K562 (cell line): ENCODE measurements around the gene CTTNBP2NL. TPM values are rescaled to one million over a fixed set of nuclear protein-coding genes. Genes with fewer than 3 reads are reported as not detected.

Source experiments
- ATAC-seq: fragments of 200-7000 bp; cut with Tn5 transposase; 3 replicates; pipeline ENCODE4 v1.9.1; 2020; ENCODE audit warnings: moderate library complexity
- BruUV-seq: library from RNA; stranded (reverse); fragments of 400-500 nt; replicated peaks from 2 replicates; lab custom pipeline; 2021; lab: Mats Ljungman, UMichigan
- CTCF ChIA-PET: fragments of 300-600 bp; formaldehyde crosslinking; extraction: SDS; loops from one replicate; lab custom pipeline; 2021; ENCODE audit warnings: low intra/inter-chr PET ratio; lab: Yijun Ruan, JAX
- POLR2A ChIA-PET: fragments of 300-600, 350-650 bp; sonication (Branson Sonifier 250); formaldehyde crosslinking; extraction: SDS; loops from one replicate; lab custom pipeline; 2021; ENCODE audit warnings: antibody characterized with exemption, inconsistent platforms; lab: Yijun Ruan, JAX
- DNase-seq, 4 experiments: peaks; one replicate each; pipeline versions ENCODE4 v3.0.0 to v3.0.0-alpha.2; 2011 to 2018; ENCODE audit warnings: low spot score in 3 of 4, mixed read lengths in 3 of 4; ENCODE audit errors: extremely low read depth in 1 of 4
- FAIRE-seq: peaks from 2 replicates; lab custom pipeline; 2011; peaks lifted over from hg19 to GRCh38; lab: Jason Lieb, UNC
- H2AFZ ChIP-seq: 2 replicates; pipeline ENCODE4 v1.6.0; 2011; ENCODE audit warnings: low read depth, low read length, control low read depth, inconsistent platforms
- H3K27ac ChIP-seq: fragments of 200-600 bp; 3 replicates; pipeline ENCODE4 v1.8.0; 2011; ENCODE audit warnings: low read depth, mild to moderate bottlenecking, control low read depth, inconsistent platforms, low read length, moderate library complexity, mixed read lengths; ENCODE audit errors: extremely low read depth
- H3K27me3 ChIP-seq, 2 experiments: fragments of 300-600 bp in 1 of 2; 2 replicates in 1 of 2; 3 replicates in 1 of 2; pipeline versions ENCODE4 v1.6.0 to v1.8.0; 2011; ENCODE audit warnings: inconsistent platforms in 2 of 2, low read length in 2 of 2, mild to moderate bottlenecking in 1 of 2, mixed read lengths in 1 of 2, moderate library complexity in 1 of 2; ENCODE audit not compliant: control insufficient read depth in 2 of 2, insufficient read depth in 2 of 2
- H3K36me3 ChIP-seq: fragments of 300-600 bp; 3 replicates; pipeline ENCODE4 v1.8.0; 2011; ENCODE audit warnings: mild to moderate bottlenecking, low read length, inconsistent platforms; ENCODE audit not compliant: control insufficient read depth, insufficient read depth
- H3K4me1 ChIP-seq, 2 experiments: fragments of 200-600 bp in 1 of 2; replicated peaks in 1 of 2; 2 replicates in 1 of 2; 3 replicates in 1 of 2; pipeline versions ENCODE4 v1.5.1 to v1.8.0; 2011; ENCODE audit warnings: inconsistent platforms in 2 of 2, low read length in 2 of 2, mild to moderate bottlenecking in 1 of 2, mixed read lengths in 1 of 2, moderate library complexity in 1 of 2; ENCODE audit not compliant: control insufficient read depth in 2 of 2, insufficient read depth in 2 of 2
- H3K4me2 ChIP-seq: 2 replicates; pipeline ENCODE4 v1.6.1; 2011; ENCODE audit warnings: low read length, control low read depth, inconsistent platforms, mixed read lengths; ENCODE audit not compliant: insufficient read depth
- H3K4me3 ChIP-seq: fragments of 200-600 bp; sonication (generic), shearing (Covaris generic); 2 replicates; pipeline ENCODE4 v1.5.1; 2016; ENCODE audit warnings: control low read depth, inconsistent platforms
- H3K79me2 ChIP-seq: fragments of 200-600 bp; 3 replicates; pipeline ENCODE4 v1.8.0; 2011; ENCODE audit warnings: low read length, inconsistent platforms; ENCODE audit not compliant: control insufficient read depth, insufficient read depth
- H3K9ac ChIP-seq, 2 experiments: 2 replicates each; pipeline versions ENCODE4 v1.6.0 to v1.6.1; 2011; ENCODE audit warnings: low read depth in 2 of 2, low read length in 2 of 2, control low read depth in 1 of 2, inconsistent platforms in 1 of 2, mild to moderate bottlenecking in 1 of 2, mixed read lengths in 1 of 2; ENCODE audit not compliant: insufficient read depth in 1 of 2
- H3K9me1 ChIP-seq: one replicate; pipeline ENCODE4 v1.6.0; 2011; ENCODE audit warnings: inconsistent platforms, mild to moderate bottlenecking, low read length, moderate library complexity; ENCODE audit not compliant: control insufficient read depth, insufficient read depth
- H3K9me3 ChIP-seq: replicated peaks from 2 replicates; pipeline ENCODE4 v1.5.1; 2011; ENCODE audit warnings: low read depth, low read length, inconsistent platforms; ENCODE audit not compliant: control insufficient read depth, insufficient read depth
- H4K20me1 ChIP-seq: replicated peaks from 2 replicates; pipeline ENCODE4 v1.6.1; 2011; ENCODE audit warnings: low read length, inconsistent platforms, mixed read lengths; ENCODE audit not compliant: control insufficient read depth, insufficient read depth
- KLF13 ChIP-seq: fragments of 450-650 bp; IDR thresholded peaks from 2 replicates; pipeline ENCODE4 v1.6.1; 2016; ENCODE audit warnings: missing genetic modification characterization, low read depth, mild to moderate bottlenecking, missing compliant biosample characterization, moderate library complexity, borderline replicate concordance
- NFRKB ChIP-seq: fragments of 450-650 bp; IDR thresholded peaks from 2 replicates; pipeline ENCODE4 v1.6.1; 2016; ENCODE audit warnings: low read depth
- THAP7 ChIP-seq: fragments of 250-450 bp; sonication (Bioruptor Pico); IDR thresholded peaks from 2 replicates; pipeline ENCODE4 v1.5.0; 2021
- WGBS: fragments of 100-300 bp; shearing (Covaris generic); methylation state at CpG from one replicate; pipeline ENCODE4 v1.1.6; 2016; ENCODE audit warnings: low coverage, mixed read lengths; ENCODE audit not compliant: insufficient coverage; ENCODE audit errors: missing lambda C conversion rate; 5-methylcytosine and 5-hydroxymethylcytosine counted together
- in situ Hi-C: fragments of 300-500 bp; cut with MboI; formaldehyde crosslinking; loops from 4 replicates; pipeline ENCODE4 v1.15.0; 2018; ENCODE audit warnings: inconsistent platforms, mixed read lengths
- intact Hi-C: fragments of 100-400 bp; cut with micrococcal nuclease; formaldehyde crosslinking; loops from 2 replicates; pipeline ENCODE4 v1.14.2; 2022
- polyA plus RNA-seq, 8 experiments: library from polyadenylated mRNA; depleted of rRNA in 4 of 8; stranded (reverse) in 5 of 8; unstranded in 3 of 8; fragments of >200 nt; fragmentation: Nextera tagmentation in 2 of 8; fragmentation: Illumina TruSeq in 1 of 8; extraction: Ambion mirVana in 2 of 8; extraction: Trizol in 1 of 8; gene quantifications; 2 replicates each; pipeline versions ENCODE4 v1.2.1 to v1.2.3, GENCODE V29; 2011 to 2014; ENCODE audit warnings: inconsistent platforms in 1 of 8, missing spikeins in 1 of 8
- total RNA-seq, 7 experiments: library from RNA; depleted of rRNA in 6 of 7; stranded (reverse); fragments of >200 nt in 6 of 7; fragmentation: Illumina TruSeq in 2 of 7; extraction: Trizol in 2 of 7; gene quantifications; 2 replicates each; pipeline versions ENCODE4 v1.2.1 to v1.2.3, GENCODE V29; 2011 to 2021; ENCODE audit warnings: low replicate concordance in 1 of 7
- TF ChIP-seq, protein P1 (sequence below): sonication (generic); formaldehyde crosslinking; IDR thresholded peaks from 2 replicates; pipeline ENCODE4 v1.8.0; 2022; ENCODE audit warnings: mild to moderate bottlenecking, missing genetic modification reagents

The CTTNBP2NL gene
- total and polyA plus RNA-seq, 9 of the 15 experiments (the other 6 are each of a cell fraction or from before 2014, with no cell fraction given) = 0.27 to 1.4 (median 0.62) TPM

DNA sequence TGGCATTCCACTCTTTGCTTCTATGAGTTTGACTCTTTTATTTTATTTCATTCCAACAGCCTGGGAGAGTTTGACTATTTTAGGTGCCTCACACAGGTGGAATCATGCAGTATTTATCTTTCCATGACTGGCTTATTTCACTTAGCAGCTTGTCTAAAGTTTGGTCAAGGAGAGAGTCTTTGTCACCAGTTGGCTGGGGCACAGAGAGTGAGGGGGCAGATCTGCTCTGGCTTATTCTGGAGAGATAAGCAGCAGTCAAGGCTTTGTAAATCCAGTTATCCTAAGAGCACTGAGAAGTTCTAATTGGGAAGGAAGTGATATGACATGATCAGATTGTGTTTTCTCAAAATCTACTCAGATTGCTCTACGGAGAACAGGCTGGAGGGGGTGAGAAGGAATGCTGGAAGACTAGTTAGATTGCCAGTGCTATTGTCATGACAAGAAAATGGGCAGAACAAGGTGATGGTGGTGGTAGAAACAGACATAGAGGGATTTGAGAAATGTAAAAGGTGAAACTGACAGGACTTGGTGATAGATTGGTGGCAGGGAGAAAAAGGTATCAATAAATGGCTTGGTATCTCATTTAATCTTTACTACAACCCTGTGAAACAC, 12.1 kb upstream of the CTTNBP2NL start (continued):
- no peak for TF ChIP-seq KLF13 (tag)

GRCh38 chr1:112386024-112386723, 9.8 kb upstream of the CTTNBP2NL start:
- no peaks in the 10 kb centered on the region; the same call in 1 of the 2 replicates for H4K20me1 ChIP-seq
- FAIRE-seq = no peak
- peaks cover 0 to 2% of the 10 kb centered on the region in 2 experiments; a peak in 1 of 5 replicates for H3K4me1 ChIP-seq
- in situ Hi-C loops = no loop called here
- H3K4me2 ChIP-seq = no peak overlapping the region
- BruUV-seq = no TSS peak
- TF ChIP-seq THAP7 = no peak
- TF ChIP-seq, protein P1, sequence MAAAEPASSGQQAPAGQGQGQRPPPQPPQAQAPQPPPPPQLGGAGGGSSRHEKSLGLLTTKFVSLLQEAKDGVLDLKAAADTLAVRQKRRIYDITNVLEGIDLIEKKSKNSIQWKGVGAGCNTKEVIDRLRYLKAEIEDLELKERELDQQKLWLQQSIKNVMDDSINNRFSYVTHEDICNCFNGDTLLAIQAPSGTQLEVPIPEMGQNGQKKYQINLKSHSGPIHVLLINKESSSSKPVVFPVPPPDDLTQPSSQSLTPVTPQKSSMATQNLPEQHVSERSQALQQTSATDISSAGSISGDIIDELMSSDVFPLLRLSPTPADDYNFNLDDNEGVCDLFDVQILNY (CRISPR knock-in tag) = 0 out of 2 replicates have a peak, but pooled peaks have one; percentile 24
- no peak for TF ChIP-seq NFRKB
- TF ChIP-seq, all 486 proteins: peak for 1
- Histone ChIP-seq H3K4me3 (no peak overlapping the region), H3K9me1 (no peaks in the 10 kb centered on the region), H3K36me3 (no peaks in the 10 kb centered on the region), H2AFZ (no peak overlapping the region), H3K79me2 (no peaks in the 10 kb centered on the region), H3K9me3 (no peaks in the 10 kb centered on the region), H3K27me3 (peaks cover 0 to 4% of the 10 kb centered on the region in 2 experiments; a peak in 2 of 5 replicates), H3K9ac (no peak overlapping the region), H3K27ac (no peak overlapping the region)
- ATAC-seq (no peak), DNase-seq (no peak)
- intact Hi-C loops = no loop called here
- ChIA-PET CTCF (no interaction called here), POLR2A (interaction anchor here (0.6 to 1.1 kb wide), 2 partner anchors 20 to 329 kb away, joined by 3 to 4 read pairs; partner anchors contain the start of gene PPM1J)
- 5% methylated on average over 14 of the region's 14 CpGs for WGBS
